ENCODE data around the gene FNDC10.
"Not testable (repeated sequence)": the region's sequence is repeated elsewhere in the genome, so short reads cannot be mapped to it uniquely, and the experiment has no call there.

- TF ChIP-seq EZH2 (IDR thresholded peaks at IDR 0.05; ENCODE audit: insufficient read depth, poor library complexity, severe bottlenecking); EZH2phosphoT487 (IDR thresholded peaks at IDR 0.05; ENCODE audit: insufficient read depth, low read depth): not testable (repeated sequence)
Measured at GRCh38 chr1:1636621-1637478, 36.9 kb upstream of the FNDC10 start.

All from GM23248 (cell line).